Measurements from ENCODE around the gene EGFL7. TPM values are rescaled to one million over a fixed set of nuclear protein-coding genes. Genes with fewer than 3 reads are reported as not detected.

EGFL7 gene
- total and polyA plus RNA-seq, 10 donors: 132 to 522 (median 187) TPM

DNA sequence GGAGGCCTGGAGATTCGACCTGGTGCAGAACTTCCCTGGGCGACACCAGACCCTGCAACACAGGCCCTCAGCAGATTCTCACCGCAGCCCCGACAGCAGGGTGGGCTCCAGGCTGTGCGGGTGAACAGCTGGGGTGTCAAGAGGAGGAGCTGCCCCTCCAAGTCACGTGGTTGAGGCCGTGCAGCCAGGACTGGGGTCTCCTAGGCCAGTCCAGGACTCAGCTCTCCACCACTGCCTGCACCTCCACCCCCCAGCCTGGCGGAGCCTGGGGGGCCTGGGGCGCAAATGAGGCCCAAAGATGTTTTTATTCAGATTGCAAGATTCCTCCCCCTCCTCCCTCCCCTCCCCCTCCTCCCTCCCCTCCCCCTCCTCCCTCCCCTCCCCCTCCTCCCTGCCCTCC, 33.8 kb downstream of the EGFL7 start:
- intact Hi-C loops (cut with DNase I; ENCODE audit: low total_unique reads): no loop called here
- no peak for DNase-seq
- H3K4me1 ChIP-seq: peaks cover 10 to 84% (median 53%) of the 10 kb centered on the region in 6 donors

GRCh38 chr9:136697146-136697820, 34.6 kb downstream of the EGFL7 start:
- intact Hi-C loops (cut with DNase I; ENCODE audit: low total_unique reads): no loop called here
- Histone ChIP-seq H3K27ac (peak overlapping the region in 5 of 8 donors; percentile 58 to 88 (median 83)), H3K4me1 (peaks cover 10 to 89% (median 58%) of the 10 kb centered on the region in 6 donors), H3K4me3 (peak overlapping the region in 1 of 8 donors; percentile 9), H3K27me3 (replicated peaks in 1 of 7) (peaks cover 0 to 66% (median 8%) of the 10 kb centered on the region in 7 donors), H3K9me3 (no peaks in the 10 kb centered on the region), H3K36me3 (no peaks in the 10 kb centered on the region)
- TF ChIP-seq POLR2A (IDR thresholded peaks at IDR 0.05) (no peak), POLR2AphosphoS5 (IDR thresholded peaks at IDR 0.05) (no peak)
- TF ChIP-seq, protein P1, sequence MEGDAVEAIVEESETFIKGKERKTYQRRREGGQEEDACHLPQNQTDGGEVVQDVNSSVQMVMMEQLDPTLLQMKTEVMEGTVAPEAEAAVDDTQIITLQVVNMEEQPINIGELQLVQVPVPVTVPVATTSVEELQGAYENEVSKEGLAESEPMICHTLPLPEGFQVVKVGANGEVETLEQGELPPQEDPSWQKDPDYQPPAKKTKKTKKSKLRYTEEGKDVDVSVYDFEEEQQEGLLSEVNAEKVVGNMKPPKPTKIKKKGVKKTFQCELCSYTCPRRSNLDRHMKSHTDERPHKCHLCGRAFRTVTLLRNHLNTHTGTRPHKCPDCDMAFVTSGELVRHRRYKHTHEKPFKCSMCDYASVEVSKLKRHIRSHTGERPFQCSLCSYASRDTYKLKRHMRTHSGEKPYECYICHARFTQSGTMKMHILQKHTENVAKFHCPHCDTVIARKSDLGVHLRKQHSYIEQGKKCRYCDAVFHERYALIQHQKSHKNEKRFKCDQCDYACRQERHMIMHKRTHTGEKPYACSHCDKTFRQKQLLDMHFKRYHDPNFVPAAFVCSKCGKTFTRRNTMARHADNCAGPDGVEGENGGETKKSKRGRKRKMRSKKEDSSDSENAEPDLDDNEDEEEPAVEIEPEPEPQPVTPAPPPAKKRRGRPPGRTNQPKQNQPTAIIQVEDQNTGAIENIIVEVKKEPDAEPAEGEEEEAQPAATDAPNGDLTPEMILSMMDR (IDR thresholded peaks at IDR 0.05 in 8 of 11, conservative IDR thresholded peaks at IDR 0.05 in 3 of 11): no peak
- WGBS, 5 donors: 68 to 83% (median 71%) methylated on average over 19 to 23 of the region's 23 CpGs
- DNase-seq: no peak

More for the DNA sequence above, 33.8 kb downstream of the EGFL7 start:
- TF ChIP-seq POLR2A (IDR thresholded peaks at IDR 0.05) (no peak), POLR2AphosphoS5 (IDR thresholded peaks at IDR 0.05) (no peak)
- TF ChIP-seq, protein P1 (IDR thresholded peaks at IDR 0.05 in 8 of 11, conservative IDR thresholded peaks at IDR 0.05 in 3 of 11): no peak
- Histone ChIP-seq H3K9me3 (no peaks in the 10 kb centered on the region), H3K27me3 (replicated peaks in 1 of 7) (peaks cover 0 to 63% (median 8%) of the 10 kb centered on the region in 7 donors), H3K36me3 (no peaks in the 10 kb centered on the region), H3K4me3 (no peak overlapping the region), H3K27ac (peak overlapping the region in 1 of 8 donors; percentile 33)
- 49 to 88% (median 79%) methylated on average over 5 to 9 of the region's 9 CpGs for WGBS, 5 donors

DNA sequence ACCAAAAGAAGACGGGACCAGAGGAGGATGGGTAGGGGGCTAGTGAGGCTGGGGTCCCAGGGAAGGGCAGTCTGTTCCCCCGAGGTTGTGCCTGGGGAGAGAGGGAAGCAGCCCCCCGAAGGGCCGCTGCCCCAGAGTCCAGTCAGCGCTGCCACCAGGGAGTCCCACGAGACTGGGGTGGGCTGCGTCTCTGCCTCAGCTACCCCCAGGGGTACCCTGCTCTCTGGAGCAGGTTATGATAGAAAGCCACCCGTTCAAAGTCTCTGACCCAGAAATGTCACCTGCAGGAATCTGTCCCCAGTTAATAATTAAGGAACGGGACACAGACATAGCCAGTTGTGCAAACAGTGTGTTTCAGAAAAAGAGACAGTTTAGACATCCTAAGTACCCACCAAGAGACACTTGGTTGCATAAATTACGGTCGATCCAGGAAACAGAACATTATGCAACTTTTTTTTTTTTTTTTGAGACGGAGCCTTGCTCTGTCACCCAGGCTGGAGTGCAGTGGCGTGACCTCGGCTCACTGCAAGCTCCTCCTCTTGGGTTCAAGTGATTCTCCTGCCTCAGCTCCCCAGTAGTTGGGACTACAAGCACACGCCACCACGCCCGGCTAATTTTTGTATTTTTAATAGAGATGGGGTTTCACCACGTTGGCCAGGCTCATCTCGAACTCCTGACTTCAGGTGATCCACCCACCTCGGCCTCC, 35.3 kb downstream of the EGFL7 start:
- WGBS, 5 donors: 37 to 63% (median 51%) methylated on average over 19 to 20 of the region's 20 CpGs

More for the DNA sequence above, 35.3 kb downstream of the EGFL7 start:
- TF ChIP-seq, protein P1 (IDR thresholded peaks at IDR 0.05 in 8 of 11, conservative IDR thresholded peaks at IDR 0.05 in 3 of 11): no peak
- TF ChIP-seq POLR2A (IDR thresholded peaks at IDR 0.05): no peak
- TF ChIP-seq POLR2AphosphoS5 (IDR thresholded peaks at IDR 0.05): peak in 1 of 3 donors; percentile 12
- H3K36me3 ChIP-seq: no peaks in the 10 kb centered on the region
- no peak for DNase-seq
- intact Hi-C loops (cut with DNase I; ENCODE audit: low total_unique reads): no loop called here
- peak overlapping the region in 1 of 8 donors; percentile 9 for H3K4me3 ChIP-seq
- peaks cover 10 to 90% (median 58%) of the 10 kb centered on the region in 6 donors for H3K4me1 ChIP-seq
- no peaks in the 10 kb centered on the region for H3K9me3 ChIP-seq
- peak overlapping the region in 6 of 8 donors; percentile 40 to 88 (median 82) for H3K27ac ChIP-seq
- peaks cover 0 to 66% (median 8%) of the 10 kb centered on the region in 7 donors for H3K27me3 ChIP-seq (replicated peaks in 1 of 7)
